ENCODE data around the gene FRMD6. TPM values are rescaled to one million over a fixed set of nuclear protein-coding genes. Genes with fewer than 3 reads are reported as not detected.

Gene FRMD6
- total and polyA plus RNA-seq, 10 of the 15 experiments (the other 5 are each of a cell fraction or from before 2014, with no cell fraction given), result 0.86 to 7.8 (median 3.3) TPM

DNA sequence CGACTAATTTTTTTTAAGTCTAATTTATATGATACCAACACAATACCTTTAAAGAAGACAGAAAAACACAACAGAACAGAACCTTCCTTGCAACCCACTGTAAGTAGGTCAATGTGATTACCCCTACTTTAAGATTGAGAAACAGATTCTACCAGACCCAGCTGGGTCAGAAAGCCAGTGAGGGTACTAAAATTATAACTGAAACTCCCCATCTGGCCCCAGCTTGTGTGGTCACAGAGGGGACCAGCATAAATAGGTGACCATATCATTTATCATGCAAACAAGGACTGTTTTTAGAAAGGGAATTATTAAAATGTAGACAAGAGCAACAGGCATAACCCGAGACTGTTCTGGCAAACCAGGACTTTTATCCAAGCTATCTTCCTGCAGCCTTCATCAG, 30.1 kb upstream of the FRMD6 start (continued):
- TF ChIP-seq, protein P1, sequence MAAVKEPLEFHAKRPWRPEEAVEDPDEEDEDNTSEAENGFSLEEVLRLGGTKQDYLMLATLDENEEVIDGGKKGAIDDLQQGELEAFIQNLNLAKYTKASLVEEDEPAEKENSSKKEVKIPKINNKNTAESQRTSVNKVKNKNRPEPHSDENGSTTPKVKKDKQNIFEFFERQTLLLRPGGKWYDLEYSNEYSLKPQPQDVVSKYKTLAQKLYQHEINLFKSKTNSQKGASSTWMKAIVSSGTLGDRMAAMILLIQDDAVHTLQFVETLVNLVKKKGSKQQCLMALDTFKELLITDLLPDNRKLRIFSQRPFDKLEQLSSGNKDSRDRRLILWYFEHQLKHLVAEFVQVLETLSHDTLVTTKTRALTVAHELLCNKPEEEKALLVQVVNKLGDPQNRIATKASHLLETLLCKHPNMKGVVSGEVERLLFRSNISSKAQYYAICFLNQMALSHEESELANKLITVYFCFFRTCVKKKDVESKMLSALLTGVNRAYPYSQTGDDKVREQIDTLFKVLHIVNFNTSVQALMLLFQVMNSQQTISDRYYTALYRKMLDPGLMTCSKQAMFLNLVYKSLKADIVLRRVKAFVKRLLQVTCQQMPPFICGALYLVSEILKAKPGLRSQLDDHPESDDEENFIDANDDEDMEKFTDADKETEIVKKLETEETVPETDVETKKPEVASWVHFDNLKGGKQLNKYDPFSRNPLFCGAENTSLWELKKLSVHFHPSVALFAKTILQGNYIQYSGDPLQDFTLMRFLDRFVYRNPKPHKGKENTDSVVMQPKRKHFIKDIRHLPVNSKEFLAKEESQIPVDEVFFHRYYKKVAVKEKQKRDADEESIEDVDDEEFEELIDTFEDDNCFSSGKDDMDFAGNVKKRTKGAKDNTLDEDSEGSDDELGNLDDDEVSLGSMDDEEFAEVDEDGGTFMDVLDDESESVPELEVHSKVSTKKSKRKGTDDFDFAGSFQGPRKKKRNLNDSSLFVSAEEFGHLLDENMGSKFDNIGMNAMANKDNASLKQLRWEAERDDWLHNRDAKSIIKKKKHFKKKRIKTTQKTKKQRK (IDR thresholded peaks at IDR 0.05; ENCODE audit: low read depth, low read length), result no peak
- TF ChIP-seq YY1 (IDR thresholded peaks at IDR 0.05; ENCODE audit: low read depth, low read length) (no peak), POU2F2 (IDR thresholded peaks at IDR 0.05; ENCODE audit: borderline replicate concordance, low read depth, low read length) (no peak), SIX5 (IDR thresholded peaks at IDR 0.05; ENCODE audit: low read depth, low read length, severe bottlenecking) (no peak), MYC (IDR thresholded peaks at IDR 0.05; ENCODE audit: insufficient read depth, insufficient read length, insufficient replicate concordance, low read length, severe bottlenecking) (no peak), NRF1 (conservative IDR thresholded peaks at IDR 0.05; ENCODE audit: low read depth, low read length) (no peak), TCF12 (IDR thresholded peaks at IDR 0.05; ENCODE audit: low read depth, low read length) (0 out of 2 replicates have a peak, but pooled peaks have one; percentile 12), CREM (IDR thresholded peaks at IDR 0.05; ENCODE audit: low read depth) (no peak), ZZZ3 (IDR thresholded peaks at IDR 0.05; ENCODE audit: control insufficient read depth, insufficient read length, low read depth) (no peak), SREBF2 (IDR thresholded peaks at IDR 0.05; ENCODE audit: low read length) (no peak)
- TF ChIP-seq, protein P2, sequence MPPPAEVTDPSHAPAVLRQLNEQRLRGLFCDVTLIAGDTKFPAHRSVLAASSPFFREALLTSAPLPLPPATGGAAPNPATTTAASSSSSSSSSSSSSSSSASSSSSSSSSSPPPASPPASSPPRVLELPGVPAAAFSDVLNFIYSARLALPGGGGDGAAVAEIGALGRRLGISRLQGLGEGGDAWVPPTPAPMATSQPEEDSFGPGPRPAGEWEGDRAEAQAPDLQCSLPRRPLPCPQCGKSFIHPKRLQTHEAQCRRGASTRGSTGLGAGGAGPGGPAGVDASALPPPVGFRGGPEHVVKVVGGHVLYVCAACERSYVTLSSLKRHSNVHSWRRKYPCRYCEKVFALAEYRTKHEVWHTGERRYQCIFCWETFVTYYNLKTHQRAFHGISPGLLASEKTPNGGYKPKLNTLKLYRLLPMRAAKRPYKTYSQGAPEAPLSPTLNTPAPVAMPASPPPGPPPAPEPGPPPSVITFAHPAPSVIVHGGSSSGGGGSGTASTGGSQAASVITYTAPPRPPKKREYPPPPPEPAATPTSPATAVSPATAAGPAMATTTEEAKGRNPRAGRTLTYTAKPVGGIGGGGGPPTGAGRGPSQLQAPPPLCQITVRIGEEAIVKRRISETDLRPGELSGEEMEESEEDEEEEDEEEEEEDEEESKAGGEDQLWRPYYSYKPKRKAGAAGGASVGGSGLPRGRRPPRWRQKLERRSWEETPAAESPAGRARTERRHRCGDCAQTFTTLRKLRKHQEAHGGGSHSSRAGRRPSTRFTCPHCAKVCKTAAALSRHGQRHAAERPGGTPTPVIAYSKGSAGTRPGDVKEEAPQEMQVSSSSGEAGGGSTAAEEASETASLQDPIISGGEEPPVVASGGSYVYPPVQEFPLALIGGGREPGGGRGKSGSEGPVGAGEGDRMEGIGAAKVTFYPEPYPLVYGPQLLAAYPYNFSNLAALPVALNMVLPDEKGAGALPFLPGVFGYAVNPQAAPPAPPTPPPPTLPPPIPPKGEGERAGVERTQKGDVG (CRISPR knock-in tag; IDR thresholded peaks at IDR 0.05), result no peak
- TF ChIP-seq, protein P3, sequence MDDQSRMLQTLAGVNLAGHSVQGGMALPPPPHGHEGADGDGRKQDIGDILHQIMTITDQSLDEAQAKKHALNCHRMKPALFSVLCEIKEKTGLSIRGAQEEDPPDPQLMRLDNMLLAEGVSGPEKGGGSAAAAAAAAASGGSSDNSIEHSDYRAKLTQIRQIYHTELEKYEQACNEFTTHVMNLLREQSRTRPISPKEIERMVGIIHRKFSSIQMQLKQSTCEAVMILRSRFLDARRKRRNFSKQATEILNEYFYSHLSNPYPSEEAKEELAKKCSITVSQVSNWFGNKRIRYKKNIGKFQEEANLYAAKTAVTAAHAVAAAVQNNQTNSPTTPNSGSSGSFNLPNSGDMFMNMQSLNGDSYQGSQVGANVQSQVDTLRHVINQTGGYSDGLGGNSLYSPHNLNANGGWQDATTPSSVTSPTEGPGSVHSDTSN (IDR thresholded peaks at IDR 0.05; ENCODE audit: insufficient replicate concordance, low read depth, low read length), result no peak
- TF ChIP-seq, protein P4, sequence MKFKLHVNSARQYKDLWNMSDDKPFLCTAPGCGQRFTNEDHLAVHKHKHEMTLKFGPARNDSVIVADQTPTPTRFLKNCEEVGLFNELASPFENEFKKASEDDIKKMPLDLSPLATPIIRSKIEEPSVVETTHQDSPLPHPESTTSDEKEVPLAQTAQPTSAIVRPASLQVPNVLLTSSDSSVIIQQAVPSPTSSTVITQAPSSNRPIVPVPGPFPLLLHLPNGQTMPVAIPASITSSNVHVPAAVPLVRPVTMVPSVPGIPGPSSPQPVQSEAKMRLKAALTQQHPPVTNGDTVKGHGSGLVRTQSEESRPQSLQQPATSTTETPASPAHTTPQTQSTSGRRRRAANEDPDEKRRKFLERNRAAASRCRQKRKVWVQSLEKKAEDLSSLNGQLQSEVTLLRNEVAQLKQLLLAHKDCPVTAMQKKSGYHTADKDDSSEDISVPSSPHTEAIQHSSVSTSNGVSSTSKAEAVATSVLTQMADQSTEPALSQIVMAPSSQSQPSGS (IDR thresholded peaks at IDR 0.05; ENCODE audit: low read length), result no peak
- TF ChIP-seq, protein P5, sequence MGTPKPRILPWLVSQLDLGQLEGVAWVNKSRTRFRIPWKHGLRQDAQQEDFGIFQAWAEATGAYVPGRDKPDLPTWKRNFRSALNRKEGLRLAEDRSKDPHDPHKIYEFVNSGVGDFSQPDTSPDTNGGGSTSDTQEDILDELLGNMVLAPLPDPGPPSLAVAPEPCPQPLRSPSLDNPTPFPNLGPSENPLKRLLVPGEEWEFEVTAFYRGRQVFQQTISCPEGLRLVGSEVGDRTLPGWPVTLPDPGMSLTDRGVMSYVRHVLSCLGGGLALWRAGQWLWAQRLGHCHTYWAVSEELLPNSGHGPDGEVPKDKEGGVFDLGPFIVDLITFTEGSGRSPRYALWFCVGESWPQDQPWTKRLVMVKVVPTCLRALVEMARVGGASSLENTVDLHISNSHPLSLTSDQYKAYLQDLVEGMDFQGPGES (IDR thresholded peaks at IDR 0.05), result no peak
